Memory B cell (primary cell): ENCODE results near the gene ELMO1.

Source experiments
- ATAC-seq: fragments of 150-1000 bp; cut with Tn5 transposase; 2 replicates; pipeline ENCODE4 v1.10.0; 2021; ENCODE audit warnings: low read depth, mild to moderate bottlenecking, moderate library complexity
- DNase-seq, 2 donors: peaks; one replicate each; pipeline ENCODE4 v3.0.0; 2022; ENCODE audit warnings: low spot score in 2 of 2
- H3K27ac Mint-ChIP-seq: one replicate; pipeline ENCODE4 v1.8.0; 2022; ENCODE audit warnings: mild to moderate bottlenecking, moderate library complexity, mixed read lengths
- H3K27me3 Mint-ChIP-seq: one replicate; pipeline ENCODE4 v1.8.0; 2022; ENCODE audit warnings: mixed read lengths
- H3K36me3 Mint-ChIP-seq: one replicate; pipeline ENCODE4 v1.8.0; 2022; ENCODE audit warnings: mild to moderate bottlenecking, mixed read lengths
- H3K4me1 Mint-ChIP-seq: one replicate; pipeline ENCODE4 v1.8.0; 2022; ENCODE audit warnings: mixed read lengths
- H3K4me3 Mint-ChIP-seq: one replicate; pipeline ENCODE4 v1.8.0; 2022; ENCODE audit warnings: mild to moderate bottlenecking, moderate library complexity, mixed read lengths
- H3K9me3 Mint-ChIP-seq: one replicate; pipeline ENCODE4 v1.8.0; 2022; ENCODE audit warnings: mixed read lengths

The ELMO1 gene

DNA sequence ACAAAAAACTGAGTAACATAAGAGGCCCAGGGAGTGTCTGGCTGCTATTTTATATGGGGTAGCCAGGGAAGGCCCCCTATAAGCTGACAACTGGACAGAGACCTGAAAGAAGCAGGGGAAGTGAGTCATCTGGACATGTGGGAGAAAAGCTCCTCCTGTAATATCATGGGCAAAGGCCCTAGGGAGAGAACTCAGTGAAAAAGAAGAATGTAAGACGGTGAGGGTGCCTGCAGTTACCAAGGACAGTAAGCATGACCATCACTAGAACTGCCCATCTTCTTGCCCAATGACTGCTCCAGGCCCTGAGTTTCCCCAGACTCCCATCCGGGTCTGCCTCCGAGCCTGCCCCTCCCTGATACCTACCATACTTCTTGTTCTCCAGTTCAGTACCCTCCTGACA lies 2.3 kb downstream of the ELMO1 start:
- no peaks in the 10 kb centered on the region for H3K9me3 Mint-ChIP-seq
- ATAC-seq = no peak
- H3K27me3 Mint-ChIP-seq = no peaks in the 10 kb centered on the region
- DNase-seq = no peak
- H3K4me1 Mint-ChIP-seq = peaks cover 36% of the 10 kb centered on the region
- H3K27ac Mint-ChIP-seq = peak overlapping the region; percentile 99
- H3K36me3 Mint-ChIP-seq = peaks cover 12% of the 10 kb centered on the region
- peak overlapping the region; percentile 46 for H3K4me3 Mint-ChIP-seq

DNA sequence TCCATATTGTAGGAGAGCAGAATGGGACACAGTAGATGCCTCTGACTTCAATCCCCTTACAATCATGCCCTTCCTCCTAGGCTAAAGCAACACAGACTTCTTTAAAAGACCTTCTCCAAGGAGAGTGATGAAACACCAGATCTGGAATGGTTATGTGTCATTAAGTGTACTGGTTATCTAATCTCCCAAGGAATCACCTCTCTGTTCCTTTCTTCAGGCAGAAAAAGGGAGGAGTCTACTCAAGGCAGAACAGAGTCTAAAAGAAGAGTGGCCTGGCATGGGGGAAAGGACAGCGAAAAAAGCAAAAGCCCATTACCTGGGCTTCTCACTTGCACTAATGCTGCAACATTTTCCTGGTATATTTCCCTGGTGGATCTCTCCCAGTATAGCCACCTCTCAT lies 2.9 kb downstream of the ELMO1 start:
- DNase-seq = no peak
- Mint-ChIP-seq H3K27ac (peak overlapping the region; percentile 99), H3K4me1 (peaks cover 42% of the 10 kb centered on the region), H3K9me3 (no peaks in the 10 kb centered on the region), H3K4me3 (no peak overlapping the region), H3K27me3 (no peaks in the 10 kb centered on the region), H3K36me3 (peaks cover 12% of the 10 kb centered on the region)
- no peak for ATAC-seq

DNA sequence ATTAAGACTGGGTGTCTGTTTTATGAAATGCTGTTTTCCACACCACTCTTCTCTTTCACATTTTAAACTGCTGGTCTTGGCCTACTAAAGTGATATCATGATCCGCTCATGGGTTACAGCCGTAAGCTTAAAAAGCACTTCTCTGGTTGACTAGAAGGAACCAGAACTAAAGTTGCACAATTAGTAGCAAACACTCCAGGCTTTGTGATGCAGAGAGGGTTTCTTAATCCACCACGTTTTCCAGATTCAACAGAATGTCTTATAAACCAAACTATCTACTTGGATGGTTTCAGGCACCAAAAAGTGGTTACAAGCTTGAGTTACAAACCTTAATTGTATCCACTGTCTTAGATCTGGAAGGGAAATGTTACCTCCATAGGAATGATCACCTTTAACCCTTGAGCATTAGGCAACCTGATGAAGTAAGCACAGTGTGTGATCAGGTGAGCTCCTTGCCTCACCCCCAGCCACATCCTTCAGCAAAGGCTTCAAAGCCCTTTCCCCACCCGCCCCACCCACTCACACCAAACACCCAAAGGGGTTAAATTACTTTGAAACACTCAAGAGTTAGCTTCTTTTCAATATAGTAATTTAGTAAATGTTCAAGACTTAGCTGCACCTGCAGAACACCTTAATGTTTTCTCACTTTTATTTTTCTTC lies 3.5 kb downstream of the ELMO1 start:
- ATAC-seq = no peak
- H3K36me3 Mint-ChIP-seq = peaks cover 12% of the 10 kb centered on the region

DNA sequence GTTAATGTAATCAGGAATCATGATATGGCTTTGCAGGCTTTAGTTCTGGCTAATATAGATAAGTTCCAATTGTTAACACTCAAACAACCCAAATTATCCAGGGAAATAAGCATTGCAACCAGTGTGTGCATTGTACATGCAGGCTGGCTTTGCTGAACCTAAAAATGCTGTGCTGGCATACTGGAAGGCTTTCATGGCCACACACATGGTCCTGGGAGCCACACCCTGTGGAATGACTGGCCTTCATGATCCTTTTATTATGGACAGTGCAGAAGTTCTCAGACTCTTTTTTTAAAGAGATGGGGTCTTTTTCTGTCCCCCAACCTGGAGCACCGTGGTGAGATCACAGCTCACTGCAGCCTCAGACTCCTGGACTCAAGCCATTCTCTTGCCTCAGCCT lies 5.0 kb downstream of the ELMO1 start:
- H3K9me3 Mint-ChIP-seq = no peaks in the 10 kb centered on the region
- H3K4me1 Mint-ChIP-seq = peaks cover 50% of the 10 kb centered on the region
- peak overlapping the region; percentile 65 for H3K27ac Mint-ChIP-seq
- no peak for DNase-seq
- no peaks in the 10 kb centered on the region for H3K27me3 Mint-ChIP-seq
- no peak overlapping the region for H3K4me3 Mint-ChIP-seq
- ATAC-seq = no peak
- peaks cover 11% of the 10 kb centered on the region for H3K36me3 Mint-ChIP-seq

More for the DNA sequence above, 3.5 kb downstream of the ELMO1 start:
- Mint-ChIP-seq H3K4me3 (no peak overlapping the region), H3K9me3 (no peaks in the 10 kb centered on the region), H3K27me3 (no peaks in the 10 kb centered on the region), H3K27ac (peak overlapping the region; percentile 99), H3K4me1 (peaks cover 42% of the 10 kb centered on the region)
- no peak for DNase-seq

DNA sequence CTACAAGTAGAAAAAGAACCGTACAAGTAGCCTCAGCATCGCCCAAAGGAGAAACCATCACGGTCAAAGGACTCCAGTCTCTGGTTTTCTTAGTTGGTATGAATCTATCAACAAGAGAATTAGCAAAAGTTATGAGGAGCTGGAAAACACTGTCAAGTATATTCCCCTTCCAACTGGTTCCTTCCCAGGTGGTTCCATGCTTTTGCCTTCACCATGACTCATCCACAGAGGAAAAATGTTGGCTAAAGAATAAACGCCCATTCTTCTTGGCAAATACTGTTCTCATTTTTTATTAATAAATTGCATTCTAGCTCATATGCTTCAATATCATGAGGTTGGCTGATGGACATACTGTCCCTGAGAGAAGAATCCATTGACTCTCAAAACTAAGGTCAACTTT lies 6.4 kb downstream of the ELMO1 start:
- DNase-seq (no peak), ATAC-seq (no peak)
- no peaks in the 10 kb centered on the region for H3K27me3 Mint-ChIP-seq
- no peaks in the 10 kb centered on the region for H3K9me3 Mint-ChIP-seq
- H3K4me1 Mint-ChIP-seq = peaks cover 49% of the 10 kb centered on the region
- peaks cover 12% of the 10 kb centered on the region for H3K36me3 Mint-ChIP-seq
- H3K4me3 Mint-ChIP-seq = no peak overlapping the region
- peak overlapping the region; percentile 69 for H3K27ac Mint-ChIP-seq

DNA sequence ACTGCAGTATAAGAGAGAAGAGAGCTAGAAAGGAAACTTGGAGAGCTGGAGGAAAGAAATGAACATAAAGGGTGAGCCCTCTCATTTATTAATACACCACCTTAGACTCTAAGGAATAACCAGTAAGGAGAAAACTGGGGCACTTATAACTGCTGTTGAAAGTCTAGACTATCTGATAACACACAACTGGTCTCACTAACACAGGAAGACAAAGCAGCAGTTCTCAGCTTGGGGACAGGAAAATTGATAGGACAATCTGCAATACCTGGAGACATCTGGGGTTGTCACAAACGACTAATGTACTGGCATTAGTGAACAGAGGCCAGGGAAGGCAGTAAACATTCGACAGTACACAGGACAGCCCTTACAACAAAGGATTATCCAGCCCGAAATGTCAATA lies 6.8 kb downstream of the ELMO1 start:
- peak overlapping the region; percentile 30 for H3K4me3 Mint-ChIP-seq
- no peaks in the 10 kb centered on the region for H3K27me3 Mint-ChIP-seq
- H3K27ac Mint-ChIP-seq = peak overlapping the region; percentile 69
- H3K9me3 Mint-ChIP-seq = no peaks in the 10 kb centered on the region
- DNase-seq (no peak), ATAC-seq (no peak)
- peaks cover 12% of the 10 kb centered on the region for H3K36me3 Mint-ChIP-seq
- H3K4me1 Mint-ChIP-seq = peaks cover 49% of the 10 kb centered on the region

DNA sequence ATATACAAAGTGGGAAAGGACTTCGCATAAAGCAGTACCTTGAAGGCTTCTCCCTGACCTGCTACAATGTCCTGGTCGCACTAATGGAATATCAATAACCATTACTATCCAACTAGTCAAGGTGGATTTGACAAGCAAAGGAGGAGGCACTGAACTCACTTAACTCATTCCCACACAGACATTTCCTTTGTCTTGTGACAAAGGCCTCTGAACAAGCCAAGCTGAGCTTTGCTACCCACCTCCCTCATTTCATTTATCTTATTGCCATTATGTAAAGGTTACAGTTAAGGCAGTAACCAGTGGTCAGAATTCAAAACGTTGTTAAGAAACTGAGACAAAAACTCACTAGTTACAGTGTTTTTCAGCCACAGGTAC lies 7.3 kb downstream of the ELMO1 start:
- Mint-ChIP-seq H3K36me3 (peaks cover 12% of the 10 kb centered on the region), H3K27me3 (no peaks in the 10 kb centered on the region), H3K27ac (peak overlapping the region; percentile 69), H3K4me1 (peaks cover 48% of the 10 kb centered on the region), H3K9me3 (no peaks in the 10 kb centered on the region), H3K4me3 (peak overlapping the region; percentile 30)
- ATAC-seq (peak; percentile 44), DNase-seq (no peak)

DNA sequence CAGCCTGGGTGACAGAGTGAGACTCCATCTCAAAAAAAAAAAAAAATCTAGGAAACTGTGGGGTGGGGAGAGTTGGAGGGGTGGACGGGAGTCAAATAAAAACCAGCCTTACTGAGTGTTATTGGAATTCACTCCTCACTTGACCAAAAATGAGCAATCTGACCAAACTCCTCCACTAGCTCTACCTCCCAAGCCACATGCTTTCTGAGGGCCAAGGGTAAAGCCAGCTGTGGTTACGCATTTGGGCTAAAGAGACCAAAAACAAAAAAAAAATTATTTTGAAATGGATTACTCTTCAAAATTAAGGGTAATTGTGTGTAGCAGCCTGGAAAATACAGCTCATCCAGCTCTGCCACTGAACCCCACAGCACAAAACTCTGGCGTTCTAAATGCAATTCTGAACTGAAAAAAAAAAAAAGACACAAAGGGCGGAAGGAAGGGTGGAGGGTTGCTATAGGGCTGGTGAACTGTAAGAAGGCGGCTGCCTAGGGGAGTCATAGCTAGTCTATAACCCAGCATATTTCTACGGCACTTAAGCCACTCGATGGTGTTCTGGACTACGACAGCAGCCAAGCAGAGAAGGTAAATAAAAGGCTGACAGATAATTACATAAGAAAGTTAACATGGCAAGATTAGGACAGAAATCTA lies 7.8 kb downstream of the ELMO1 start:
- peak; percentile 59 for ATAC-seq
- Mint-ChIP-seq H3K27me3 (no peaks in the 10 kb centered on the region), H3K36me3 (peaks cover 10% of the 10 kb centered on the region), H3K9me3 (no peaks in the 10 kb centered on the region), H3K27ac (peak overlapping the region; percentile 69), H3K4me1 (peaks cover 45% of the 10 kb centered on the region), H3K4me3 (peak overlapping the region; percentile 15)
- DNase-seq = no peak

DNA sequence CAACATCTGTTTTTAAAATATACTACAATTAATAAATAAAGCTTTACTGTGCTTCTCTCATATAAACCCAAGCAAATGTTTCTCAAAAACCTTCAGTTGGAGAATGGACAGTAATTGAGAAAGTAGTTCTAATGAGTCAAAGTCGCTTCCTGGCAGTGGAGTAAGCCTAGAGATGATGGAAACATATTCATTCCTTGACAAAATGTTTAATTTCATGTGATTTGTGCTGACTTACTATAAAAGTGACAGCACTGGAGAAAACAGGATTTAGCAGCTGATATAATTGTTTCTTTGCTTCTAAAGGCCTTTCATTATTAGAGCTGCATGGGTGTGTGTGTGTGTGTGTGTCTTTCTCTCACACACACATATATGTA lies 9.0 kb downstream of the ELMO1 start:
- ATAC-seq = no peak

DNA sequence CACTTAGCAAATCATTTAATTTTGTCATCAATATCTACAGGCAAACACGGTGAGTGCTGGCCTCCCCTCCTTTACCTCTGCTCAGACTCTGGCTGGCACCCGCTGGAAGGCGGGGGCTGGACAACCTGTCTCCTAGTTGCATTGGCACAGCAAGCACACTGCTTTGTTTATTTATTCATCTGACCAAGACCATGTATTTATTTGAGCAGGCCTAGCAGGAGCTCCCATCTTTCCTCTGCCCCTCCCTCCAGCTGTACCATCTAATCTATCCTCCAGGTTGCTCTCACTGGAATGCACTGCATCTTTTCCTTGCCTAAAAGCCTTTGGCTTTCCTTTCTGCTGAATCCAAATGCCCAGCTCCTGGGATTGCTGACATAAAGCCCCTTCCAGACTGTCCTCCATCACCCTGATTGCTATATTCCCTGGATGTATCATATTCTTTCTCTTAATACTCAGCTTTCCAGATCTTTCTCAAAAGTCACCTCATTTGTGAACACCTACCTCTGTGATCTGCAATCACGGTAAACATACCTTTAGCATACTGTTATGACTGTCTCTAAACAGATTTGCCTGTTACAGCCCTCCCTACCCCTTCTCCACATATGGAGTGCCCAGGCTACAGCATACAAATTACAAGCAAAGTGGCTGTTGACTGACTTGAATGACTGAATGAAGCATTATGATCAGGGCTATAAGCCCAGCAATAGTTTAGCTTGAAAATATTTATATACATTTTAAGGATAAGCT lies 9.6 kb downstream of the ELMO1 start:
- H3K4me3 Mint-ChIP-seq = no peak overlapping the region
- ATAC-seq (no peak), DNase-seq (no peak)
- peaks cover 5% of the 10 kb centered on the region for H3K36me3 Mint-ChIP-seq
- H3K27me3 Mint-ChIP-seq = no peaks in the 10 kb centered on the region
- H3K9me3 Mint-ChIP-seq = no peaks in the 10 kb centered on the region
- peaks cover 51% of the 10 kb centered on the region for H3K4me1 Mint-ChIP-seq
- H3K27ac Mint-ChIP-seq = no peak overlapping the region

More for the DNA sequence above, 9.0 kb downstream of the ELMO1 start:
- H3K9me3 Mint-ChIP-seq = no peaks in the 10 kb centered on the region
- no peak overlapping the region for H3K4me3 Mint-ChIP-seq
- peaks cover 51% of the 10 kb centered on the region for H3K4me1 Mint-ChIP-seq
- H3K27me3 Mint-ChIP-seq = no peaks in the 10 kb centered on the region
- DNase-seq = no peak
- no peak overlapping the region for H3K27ac Mint-ChIP-seq
- H3K36me3 Mint-ChIP-seq = peaks cover 7% of the 10 kb centered on the region

DNA sequence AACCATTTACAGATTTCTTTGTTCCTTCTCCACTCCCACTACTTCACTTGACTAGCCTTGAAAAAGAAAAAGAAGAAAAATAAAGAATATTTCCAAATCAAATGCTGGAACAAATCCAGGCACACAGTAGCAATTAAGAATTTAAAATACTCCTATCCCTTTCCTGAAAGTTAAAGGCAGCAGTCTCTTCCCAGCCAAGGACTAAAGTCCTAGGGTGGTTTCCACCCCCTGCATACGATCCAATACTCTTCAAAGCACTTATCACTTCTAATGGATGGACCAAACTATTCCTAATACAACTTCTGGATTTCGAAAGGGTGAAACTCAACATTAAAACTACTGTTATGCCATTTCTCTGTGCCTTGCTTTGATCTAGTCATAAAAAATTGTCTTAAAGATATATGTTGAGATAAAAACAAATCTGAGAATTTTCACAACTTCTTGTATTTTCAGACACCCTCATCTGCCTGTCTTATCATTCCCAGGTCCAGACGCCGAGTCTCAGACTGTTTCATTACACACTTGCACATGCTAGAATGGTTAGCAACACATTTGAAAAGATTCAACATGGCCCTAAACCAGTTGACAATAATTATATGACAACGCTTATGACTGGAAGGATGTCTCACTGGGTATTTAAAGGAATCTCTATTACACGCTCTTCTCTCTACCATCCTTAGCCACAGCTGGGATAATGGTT lies 13.4 kb downstream of the ELMO1 start:
- Mint-ChIP-seq H3K4me3 (no peak overlapping the region), H3K4me1 (peaks cover 44% of the 10 kb centered on the region), H3K27me3 (no peaks in the 10 kb centered on the region), H3K9me3 (no peaks in the 10 kb centered on the region), H3K27ac (peak overlapping the region; percentile 3), H3K36me3 (peaks cover 2% of the 10 kb centered on the region)
- no peak for DNase-seq
- ATAC-seq = no peak

DNA sequence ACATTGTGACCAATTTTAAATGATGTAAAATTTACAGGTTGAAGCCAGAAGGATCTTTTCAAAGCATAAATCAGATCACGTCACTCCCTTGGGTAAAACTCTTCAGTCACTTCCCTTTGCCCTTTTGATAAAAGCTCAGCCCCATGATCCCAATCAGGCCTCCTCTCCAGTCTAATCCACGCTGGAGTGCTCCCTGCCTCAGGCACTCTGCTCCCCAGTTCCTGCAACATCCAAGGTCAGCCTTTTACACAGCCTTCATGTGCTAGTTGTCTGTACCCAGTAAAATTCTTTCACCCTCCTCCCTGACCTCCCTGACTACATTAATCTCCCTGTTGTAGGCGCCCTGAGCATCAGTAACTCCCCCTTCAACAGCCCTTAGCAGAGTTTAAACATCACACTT lies 14.1 kb downstream of the ELMO1 start:
- H3K36me3 Mint-ChIP-seq = peaks cover 4% of the 10 kb centered on the region
- ATAC-seq = no peak
- no peak overlapping the region for H3K4me3 Mint-ChIP-seq
- H3K27me3 Mint-ChIP-seq = no peaks in the 10 kb centered on the region
- DNase-seq = no peak
- peaks cover 48% of the 10 kb centered on the region for H3K4me1 Mint-ChIP-seq
- H3K27ac Mint-ChIP-seq = peak overlapping the region; percentile 3
- H3K9me3 Mint-ChIP-seq = no peaks in the 10 kb centered on the region

DNA sequence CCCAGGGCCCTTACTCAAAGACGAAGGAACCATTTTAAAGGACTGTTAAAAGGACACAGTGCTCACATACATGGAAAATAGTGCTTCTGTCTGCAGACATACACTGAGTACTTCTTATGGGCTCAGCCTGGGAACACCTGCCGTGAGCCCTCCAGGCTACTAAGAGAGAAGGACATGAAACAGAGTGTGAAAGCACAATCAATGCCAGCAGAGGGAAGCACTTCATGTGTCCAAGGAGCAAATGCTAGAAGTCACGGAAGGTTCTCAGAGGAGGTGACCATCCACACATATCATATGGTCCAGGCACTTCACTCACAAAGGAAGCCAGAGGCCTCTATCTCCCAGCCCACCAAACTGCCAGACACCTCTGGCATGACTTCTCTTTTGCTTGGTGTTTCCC lies 15.5 kb downstream of the ELMO1 start:
- no peak overlapping the region for H3K4me3 Mint-ChIP-seq
- no peak for ATAC-seq
- peaks cover 54% of the 10 kb centered on the region for H3K4me1 Mint-ChIP-seq
- H3K27me3 Mint-ChIP-seq = no peaks in the 10 kb centered on the region
- DNase-seq = no peak
- H3K27ac Mint-ChIP-seq = no peak overlapping the region
- no peaks in the 10 kb centered on the region for H3K9me3 Mint-ChIP-seq
- peaks cover 8% of the 10 kb centered on the region for H3K36me3 Mint-ChIP-seq

DNA sequence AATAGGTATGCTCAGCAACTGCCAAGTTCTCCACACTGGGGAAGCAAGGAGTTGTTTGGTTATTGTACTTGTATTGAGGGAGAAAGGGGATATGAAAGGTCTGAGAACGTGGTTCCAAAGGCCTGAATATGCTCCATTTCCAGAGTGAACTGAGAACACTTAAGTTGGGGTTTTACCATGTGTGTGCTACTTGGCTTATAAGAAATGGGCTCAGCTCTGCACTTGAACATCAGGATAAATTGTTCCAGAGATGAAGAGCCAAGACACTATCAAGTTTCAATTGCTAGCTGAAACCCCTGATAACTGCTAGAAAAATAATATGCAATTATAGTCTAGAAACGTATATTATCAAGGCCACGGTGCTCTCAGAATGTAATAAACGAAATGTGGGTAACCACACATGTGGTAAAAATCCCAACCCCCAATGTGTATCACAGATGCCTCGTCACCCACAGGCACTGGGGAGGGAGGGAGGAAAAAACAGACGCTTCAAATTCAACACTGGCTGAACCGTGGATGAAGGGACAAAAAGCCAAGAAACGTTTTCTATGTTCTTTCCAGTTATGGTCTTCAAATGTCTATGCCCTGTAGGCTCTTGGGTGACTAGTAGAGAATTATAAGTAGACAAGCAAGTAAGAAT lies 16.3 kb downstream of the ELMO1 start:
- Mint-ChIP-seq H3K4me1 (peaks cover 51% of the 10 kb centered on the region), H3K27me3 (no peaks in the 10 kb centered on the region), H3K9me3 (no peaks in the 10 kb centered on the region), H3K27ac (no peak overlapping the region), H3K4me3 (no peak overlapping the region), H3K36me3 (peaks cover 6% of the 10 kb centered on the region)
- DNase-seq (no peak), ATAC-seq (no peak)
